Measurements from ENCODE around the gene PCSK5. TPM values are rescaled to one million over a fixed set of nuclear protein-coding genes. Genes with fewer than 3 reads are reported as not detected.

The PCSK5 gene
- total RNA-seq, 1 experiment from 2014 or later = 6.9 TPM

DNA sequence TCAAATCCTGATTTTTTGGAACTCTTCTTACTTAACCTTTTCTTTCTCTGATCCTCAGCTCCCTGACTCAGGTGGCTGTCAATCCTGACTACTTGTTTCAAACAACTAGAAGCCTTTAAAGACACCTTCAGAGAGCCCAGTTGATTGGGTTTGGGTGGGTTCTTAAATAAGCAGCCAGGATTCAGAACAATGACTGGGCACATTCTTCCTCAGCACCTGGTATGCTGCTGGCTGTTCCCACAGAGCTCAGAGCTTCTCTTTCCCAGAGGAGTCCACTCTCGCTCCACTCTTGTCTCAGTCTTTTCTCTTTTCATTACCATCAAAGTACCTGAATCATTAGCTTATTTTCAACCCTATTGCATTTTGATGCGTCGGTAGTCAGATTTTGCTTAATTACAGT, 22.5 kb downstream of the PCSK5 start (continued):
- TF ChIP-seq, protein P1, sequence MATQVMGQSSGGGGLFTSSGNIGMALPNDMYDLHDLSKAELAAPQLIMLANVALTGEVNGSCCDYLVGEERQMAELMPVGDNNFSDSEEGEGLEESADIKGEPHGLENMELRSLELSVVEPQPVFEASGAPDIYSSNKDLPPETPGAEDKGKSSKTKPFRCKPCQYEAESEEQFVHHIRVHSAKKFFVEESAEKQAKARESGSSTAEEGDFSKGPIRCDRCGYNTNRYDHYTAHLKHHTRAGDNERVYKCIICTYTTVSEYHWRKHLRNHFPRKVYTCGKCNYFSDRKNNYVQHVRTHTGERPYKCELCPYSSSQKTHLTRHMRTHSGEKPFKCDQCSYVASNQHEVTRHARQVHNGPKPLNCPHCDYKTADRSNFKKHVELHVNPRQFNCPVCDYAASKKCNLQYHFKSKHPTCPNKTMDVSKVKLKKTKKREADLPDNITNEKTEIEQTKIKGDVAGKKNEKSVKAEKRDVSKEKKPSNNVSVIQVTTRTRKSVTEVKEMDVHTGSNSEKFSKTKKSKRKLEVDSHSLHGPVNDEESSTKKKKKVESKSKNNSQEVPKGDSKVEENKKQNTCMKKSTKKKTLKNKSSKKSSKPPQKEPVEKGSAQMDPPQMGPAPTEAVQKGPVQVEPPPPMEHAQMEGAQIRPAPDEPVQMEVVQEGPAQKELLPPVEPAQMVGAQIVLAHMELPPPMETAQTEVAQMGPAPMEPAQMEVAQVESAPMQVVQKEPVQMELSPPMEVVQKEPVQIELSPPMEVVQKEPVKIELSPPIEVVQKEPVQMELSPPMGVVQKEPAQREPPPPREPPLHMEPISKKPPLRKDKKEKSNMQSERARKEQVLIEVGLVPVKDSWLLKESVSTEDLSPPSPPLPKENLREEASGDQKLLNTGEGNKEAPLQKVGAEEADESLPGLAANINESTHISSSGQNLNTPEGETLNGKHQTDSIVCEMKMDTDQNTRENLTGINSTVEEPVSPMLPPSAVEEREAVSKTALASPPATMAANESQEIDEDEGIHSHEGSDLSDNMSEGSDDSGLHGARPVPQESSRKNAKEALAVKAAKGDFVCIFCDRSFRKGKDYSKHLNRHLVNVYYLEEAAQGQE (IDR thresholded peaks at IDR 0.05; ENCODE audit: low read depth) = no peak
- TF ChIP-seq POLR2AphosphoS5 (IDR thresholded peaks at IDR 0.05; ENCODE audit: low read depth, low read length) (no peak), ZNF274 (IDR thresholded peaks at IDR 0.05; ENCODE audit: low read depth, low read length) (no peak), POLR2A (IDR thresholded peaks at IDR 0.05; ENCODE audit: borderline replicate concordance, extremely low read depth, insufficient read depth, insufficient read length) (no peak)
- TF ChIP-seq, protein P2, sequence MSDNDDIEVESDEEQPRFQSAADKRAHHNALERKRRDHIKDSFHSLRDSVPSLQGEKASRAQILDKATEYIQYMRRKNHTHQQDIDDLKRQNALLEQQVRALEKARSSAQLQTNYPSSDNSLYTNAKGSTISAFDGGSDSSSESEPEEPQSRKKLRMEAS (IDR thresholded peaks at IDR 0.05) = no peak

DNA sequence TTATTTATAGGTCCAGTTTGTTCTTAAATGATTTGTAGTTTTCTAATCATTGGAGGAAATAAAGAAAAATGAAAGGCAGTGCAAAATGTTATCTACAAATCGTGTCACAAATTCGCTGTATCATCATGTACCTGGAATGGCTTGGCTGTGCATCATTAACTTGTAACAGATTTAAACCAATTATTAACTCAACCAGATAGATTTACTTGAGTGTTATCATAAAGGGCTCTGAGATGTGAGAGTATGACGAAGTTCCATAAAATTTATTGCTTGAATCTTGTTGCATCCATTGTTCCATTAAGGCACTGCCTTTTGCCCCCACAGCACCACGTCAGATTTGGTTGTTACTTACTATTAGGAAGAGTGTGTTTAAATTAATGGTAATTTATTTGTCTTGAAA, 23.5 kb downstream of the PCSK5 start:
- Histone ChIP-seq H3K4me1 (ENCODE audit: control insufficient read depth in 1 of 2, insufficient read depth in 2 of 2, low read length in 2 of 2) (peaks cover 10 to 27% of the 10 kb centered on the region in 2 experiments), H3K4me3 (replicated peaks in 1 of 2; ENCODE audit: low read depth in 1 of 2, low read length in 2 of 2) (no peak overlapping the region), H4K20me1 (ENCODE audit: insufficient read depth) (no peaks in the 10 kb centered on the region), H3K27me3 (ENCODE audit: insufficient read depth, low read length) (no peaks in the 10 kb centered on the region), H3K27ac (ENCODE audit: low read depth, low read length) (no peak overlapping the region), H3K9me3 (ENCODE audit: control insufficient read depth in 1 of 2, insufficient read depth in 1 of 2, low read depth in 1 of 2, low read length in 2 of 2) (no peaks in the 10 kb centered on the region), H2AFZ (ENCODE audit: low read depth, low read length, poor library complexity, severe bottlenecking) (no peak overlapping the region), H3K9ac (ENCODE audit: low read length) (no peak overlapping the region), H3K36me3 (ENCODE audit: control insufficient read depth in 1 of 2, insufficient read depth in 2 of 2, low read length in 2 of 2) (no peaks in the 10 kb centered on the region), H3K9me2 (ENCODE audit: insufficient read depth) (no peaks in the 10 kb centered on the region), H3K79me2 (ENCODE audit: insufficient read depth, low read length) (no peaks in the 10 kb centered on the region), H3K4me2 (ENCODE audit: low read length) (no peak overlapping the region)
- intact Hi-C loops (cut with micrococcal nuclease) = no loop called here
- BruUV-seq (replicated peaks) = no TSS peak
- RAD21 ChIA-PET (ENCODE audit: low non-redundant PET in 1 of 2, low total read pairs in 2 of 2, uncharacterized antibody in 2 of 2, unreplicated experiment in 2 of 2) = no interaction called here
- no peak for ATAC-seq
- DNase-seq (ENCODE audit: low read depth, low spot score) = no peak
- TF ChIP-seq CBX3 (IDR thresholded peaks at IDR 0.05; ENCODE audit: low read depth) (no peak), ZNF274 (IDR thresholded peaks at IDR 0.05; ENCODE audit: low read depth, low read length) (no peak), EZH2 (IDR thresholded peaks at IDR 0.05) (no peak), RAD21 (IDR thresholded peaks at IDR 0.05; ENCODE audit: low read depth) (no peak), SP1 (IDR thresholded peaks at IDR 0.05; ENCODE audit: low read depth) (no peak), SRF (IDR thresholded peaks at IDR 0.05; ENCODE audit: low read depth) (no peak), TCF7L2 (IDR thresholded peaks at IDR 0.05; ENCODE audit: borderline replicate concordance, extremely low read depth, insufficient read depth, insufficient read length) (no peak), ELF1 (IDR thresholded peaks at IDR 0.05; ENCODE audit: borderline replicate concordance, low read depth) (no peak), CEBPB (IDR thresholded peaks at IDR 0.05; ENCODE audit: low read depth) (no peak), POLR2AphosphoS5 (IDR thresholded peaks at IDR 0.05; ENCODE audit: low read depth, low read length) (no peak), JUND (IDR thresholded peaks at IDR 0.05) (no peak), POLR2A (IDR thresholded peaks at IDR 0.05; ENCODE audit: borderline replicate concordance, extremely low read depth, insufficient read depth, insufficient read length) (no peak), ZFX (IDR thresholded peaks at IDR 0.05) (no peak)
- TF ChIP-seq, protein P3, sequence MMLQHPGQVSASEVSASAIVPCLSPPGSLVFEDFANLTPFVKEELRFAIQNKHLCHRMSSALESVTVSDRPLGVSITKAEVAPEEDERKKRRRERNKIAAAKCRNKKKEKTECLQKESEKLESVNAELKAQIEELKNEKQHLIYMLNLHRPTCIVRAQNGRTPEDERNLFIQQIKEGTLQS (IDR thresholded peaks at IDR 0.05) = no peak
- TF ChIP-seq, protein P2 (IDR thresholded peaks at IDR 0.05) = no peak
- TF ChIP-seq, protein P1 (IDR thresholded peaks at IDR 0.05; ENCODE audit: low read depth) = no peak
- CTCF ChIA-PET = no interaction called here
- POLR2A ChIA-PET = no interaction called here
